ENCODE data around the gene STRN3. TPM values are rescaled to one million over a fixed set of nuclear protein-coding genes. Genes with fewer than 3 reads are reported as not detected.

The STRN3 gene
- total RNA-seq, 1 donor from 2014 or later, result 45.7 TPM

GRCh38 chr14:30874999-30875787 lies 151.0 kb downstream of the STRN3 start:
- DNase-seq (ENCODE audit: low read depth in 2 of 2), result no peak

- DNase-seq (ENCODE audit: low read depth in 2 of 2), result peak in 1 of 2 donors; percentile 29
Measured at GRCh38 chr14:30874120-30874998, 151.8 kb downstream of the STRN3 start, which contains the start of gene COCH. TSS of gene COCH (plus strand) at chr14:30874559. CDS start at chr14:30874939, 380 bp downstream.

GRCh38 chr14:30873308-30874119 lies 152.7 kb downstream of the STRN3 start:
- no peak for DNase-seq (ENCODE audit: low read depth in 2 of 2)

GRCh38 chr14:30872602-30873001 lies 153.6 kb downstream of the STRN3 start:
- DNase-seq (ENCODE audit: low read depth in 2 of 2), result no peak

- DNase-seq (ENCODE audit: low read depth in 2 of 2), result no peak
Measured at GRCh38 chr14:30869551-30870155, 156.5 kb downstream of the STRN3 start.

- no peak for DNase-seq (ENCODE audit: low read depth in 2 of 2)
Measured at GRCh38 chr14:30868736-30869135, 157.4 kb downstream of the STRN3 start.

GRCh38 chr14:30864934-30865333 lies 161.2 kb downstream of the STRN3 start:
- DNase-seq (ENCODE audit: low read depth in 2 of 2), result no peak

GRCh38 chr14:30861200-30861599 lies 165.0 kb downstream of the STRN3 start:
- no peak for DNase-seq (ENCODE audit: low read depth in 2 of 2)

GRCh38 chr14:30855345-30856037 lies 170.7 kb downstream of the STRN3 start:
- DNase-seq (ENCODE audit: low read depth in 2 of 2), result no peak

- DNase-seq (ENCODE audit: low read depth in 2 of 2), result no peak
Measured at GRCh38 chr14:30854492-30854891, 171.7 kb downstream of the STRN3 start.

- DNase-seq (ENCODE audit: low read depth in 2 of 2), result no peak
Measured at GRCh38 chr14:30853946-30854345, 172.2 kb downstream of the STRN3 start.

GRCh38 chr14:30849983-30850382 lies 176.2 kb downstream of the STRN3 start:
- no peak for DNase-seq (ENCODE audit: low read depth in 2 of 2)

- DNase-seq (ENCODE audit: low read depth in 2 of 2), result no peak
Measured at GRCh38 chr14:30849354-30849753, 176.8 kb downstream of the STRN3 start.

GRCh38 chr14:30848449-30849240 lies 177.5 kb downstream of the STRN3 start:
- no peak for DNase-seq (ENCODE audit: low read depth in 2 of 2)

Other genes starting within 250 kb of the STRN3 start
- gene COCH, start 151.8 kb downstream of the STRN3 start, total RNA-seq, result 1.5 and 7.2 TPM in 2 replicates
- gene AP4S1, start 730 bp downstream of the STRN3 start, total RNA-seq, result 3.3 and 4.4 TPM in 2 replicates
- gene HECTD1, start 181.4 kb upstream of the STRN3 start, total RNA-seq, result 257 and 258 TPM in 2 replicates

Data from dermis microvascular lymphatic vessel endothelial cell (primary cell).